Melanocyte of skin (primary cell): Measurements from ENCODE around the gene SLC52A1. TPM values are rescaled to one million over a fixed set of nuclear protein-coding genes. Genes with fewer than 3 reads are reported as not detected.

Source experiments
- total RNA-seq, 2 donors: library from RNA; depleted of rRNA; stranded (reverse); fragments of >200 nt; gene quantifications; 2 replicates each; pipeline ENCODE4 v1.2.3, GENCODE V29; 2012

Gene SLC52A1
- total RNA-seq: not detected

DNA sequence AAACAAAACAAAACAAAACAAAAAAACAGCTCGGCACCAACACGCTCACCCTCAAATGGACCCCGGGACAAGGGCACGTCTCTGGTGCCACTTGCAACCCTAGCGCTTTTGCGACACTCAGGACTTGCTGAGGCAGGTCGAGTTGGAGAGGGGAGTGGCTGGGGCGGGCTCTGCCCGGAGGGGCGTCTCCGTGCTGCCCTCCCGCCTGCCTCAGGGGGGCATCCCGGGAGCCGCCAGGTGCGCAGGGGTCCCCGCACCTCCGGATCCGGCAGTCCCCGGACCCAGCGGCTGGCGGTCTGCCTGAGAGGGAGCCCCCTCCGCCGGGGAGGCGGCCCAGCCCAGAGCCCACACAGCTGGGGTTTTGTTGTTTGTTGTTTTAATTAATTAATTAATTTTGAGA, at the start of gene SLC52A1:
SLC52A1 (minus strand) TSS at position 112 of the 400 bp plus-strand sequence. CDS start 820 bp downstream, outside the sequence.

DNA sequence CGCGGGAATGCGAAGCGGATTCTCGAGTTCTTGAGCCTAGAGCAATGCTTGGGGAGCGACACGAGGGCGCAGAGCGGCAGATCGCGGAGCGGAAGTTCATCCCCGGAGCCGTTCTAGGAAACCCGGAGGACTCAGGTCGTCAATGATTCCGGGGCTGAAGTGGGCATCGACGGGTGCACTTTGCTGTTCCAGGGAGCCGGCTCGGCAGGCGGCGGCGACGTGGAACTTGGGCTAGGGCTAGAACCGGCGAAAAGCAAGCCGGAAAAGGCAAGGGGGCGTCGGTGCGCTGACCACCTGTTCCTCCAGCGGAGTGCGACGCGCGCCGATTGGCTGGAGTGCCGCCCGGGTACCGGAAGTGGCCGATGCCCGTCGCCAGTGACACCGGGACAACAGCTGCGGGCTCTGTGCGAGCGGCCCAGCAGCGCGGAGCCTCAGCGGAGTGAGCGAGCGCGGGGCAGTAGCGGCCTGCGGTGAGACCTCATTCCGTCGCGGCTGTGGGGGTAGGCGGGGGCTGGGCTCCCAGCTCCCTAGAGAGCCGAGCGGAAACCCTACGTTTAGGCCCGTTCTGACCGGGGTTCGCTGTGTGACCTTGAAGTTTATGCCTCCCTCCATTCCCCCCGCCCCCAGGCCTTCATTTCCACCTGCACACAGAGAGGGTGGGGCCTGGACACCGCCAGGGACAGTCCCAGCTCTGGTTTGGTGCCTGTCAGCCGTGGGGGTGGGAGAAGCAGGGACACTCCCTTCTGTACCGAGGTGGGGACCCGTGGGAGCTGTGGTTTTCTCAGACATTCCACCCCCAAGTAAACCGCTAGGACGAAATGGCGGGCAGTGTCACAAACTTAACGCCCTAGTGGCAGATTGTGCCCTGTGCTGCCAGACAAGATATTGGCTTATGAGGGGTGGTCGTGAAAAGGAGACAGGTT, 43.1 kb upstream of the SLC52A1 start, which contains the start of gene ZFP3:
ZFP3 (plus strand) TSS at position 362 of the 923 bp plus-strand sequence. CDS start 13,038 bp downstream, outside the sequence.

DNA sequence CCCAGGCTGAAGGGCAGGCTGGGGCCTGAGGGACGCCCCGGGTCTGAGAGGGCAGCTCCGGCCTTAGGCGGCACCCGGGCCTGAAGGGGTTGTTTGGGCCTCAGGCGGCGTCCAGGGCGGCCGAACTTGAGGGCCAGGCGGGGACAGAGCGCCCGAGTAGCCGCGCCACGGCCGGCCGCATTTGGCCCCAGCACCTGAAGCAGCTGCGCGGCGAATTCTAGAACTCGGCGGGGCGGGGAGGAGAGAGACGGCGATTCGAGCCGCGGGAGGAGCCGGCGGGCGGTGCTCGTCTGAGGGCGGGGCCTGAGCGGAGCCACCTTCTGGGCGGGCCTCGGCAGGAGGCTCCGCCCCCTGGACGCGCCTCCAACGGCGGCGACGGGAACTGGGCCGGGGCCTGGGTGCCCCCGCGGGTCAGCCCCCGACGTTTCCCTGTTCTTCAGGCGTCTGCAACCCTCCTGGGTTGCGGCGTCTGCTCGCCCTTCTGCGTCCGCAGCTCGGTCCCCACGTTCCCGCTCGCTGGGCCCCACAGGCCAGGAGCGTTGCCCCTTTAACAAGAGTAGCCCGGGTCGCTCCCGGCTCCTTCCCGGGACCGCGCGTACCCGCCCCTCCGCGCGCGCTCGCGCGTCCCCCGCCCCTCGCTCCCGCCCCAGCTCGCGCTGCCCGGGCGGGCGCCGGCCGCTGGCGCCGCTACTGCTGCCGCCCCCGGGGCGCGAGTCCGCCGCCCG, 37.8 kb downstream of the SLC52A1 start, which contains the start of the genes INCA1 and KIF1C:
INCA1 (minus strand) TSS at position 221 of the 725 bp plus-strand sequence. CDS start 3,085 bp downstream, outside the sequence.
KIF1C (plus strand) TSS at position 649 of the 725 bp plus-strand sequence. CDS start 2,297 bp downstream, outside the sequence.

DNA sequence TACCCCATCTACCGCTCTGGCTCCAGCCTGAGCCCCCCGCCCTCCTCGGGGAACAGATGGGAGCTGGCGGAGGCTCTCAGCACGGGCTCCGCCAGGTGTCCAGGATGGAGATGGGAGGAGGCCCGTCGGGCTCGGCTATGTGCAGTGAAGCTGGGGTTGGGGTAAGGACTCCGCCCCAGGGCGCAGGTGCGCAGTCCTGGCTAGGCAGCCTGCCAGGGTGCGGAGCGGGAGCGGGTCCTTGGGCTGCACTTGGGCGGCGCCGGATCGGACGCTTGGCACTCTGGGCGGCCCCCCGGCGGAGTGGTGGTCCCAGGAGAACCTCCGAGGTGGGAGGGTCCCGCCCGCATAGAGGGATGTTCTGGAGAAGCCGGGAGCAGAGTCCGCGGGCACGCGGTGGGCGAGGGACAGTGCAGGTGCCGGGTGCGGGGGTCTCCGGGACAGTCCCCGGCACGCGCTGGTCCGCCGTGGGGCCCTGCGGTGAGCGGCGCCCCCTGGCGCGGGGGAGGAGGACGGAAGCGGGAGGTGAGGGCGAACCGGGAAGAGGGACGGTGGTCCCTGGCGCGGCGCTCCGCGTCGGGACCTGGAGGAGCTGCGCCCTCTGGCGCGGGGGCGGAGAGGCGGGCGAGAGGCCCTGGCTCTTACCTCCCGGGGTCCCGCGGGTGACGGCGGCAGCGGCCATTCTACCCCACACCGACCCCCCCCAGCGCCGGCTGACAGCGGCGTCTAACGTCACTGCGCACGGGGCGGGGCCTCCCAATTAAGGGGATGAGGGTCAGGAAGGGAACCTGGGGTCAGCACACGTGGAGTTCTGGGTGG, 48.1 kb downstream of the SLC52A1 start, which contains the start of gene CAMTA2:
CAMTA2 (minus strand) TSS at position 725 of the 816 bp plus-strand sequence. CDS start 1,453 bp downstream, outside the sequence.

Other genes starting within 250 kb of the SLC52A1 start
- not detected for gene VMO1, start 249.1 kb downstream of the SLC52A1 start, total RNA-seq
- gene GLTPD2, start 246.5 kb downstream of the SLC52A1 start, total RNA-seq: not detected
- gene PSMB6, start 239.3 kb downstream of the SLC52A1 start, total RNA-seq: 100 to 1,000 TPM; 137 to 165 TPM
- gene PLD2, start 228.3 kb downstream of the SLC52A1 start, total RNA-seq: 10 to 100 TPM in 1 of 2 donors, 1 to 10 TPM in 1; 8.9 to 10.3 TPM
- gene MINK1, start 202.1 kb downstream of the SLC52A1 start, total RNA-seq: 10 to 100 TPM; 37.6 to 40.6 TPM
- gene C17orf107, start 135.9 kb downstream of the SLC52A1 start, total RNA-seq: under 1 TPM in 1 of 2 donors, not detected in 1; 0.69 TPM
- under 1 TPM in 1 of 2 donors, not detected in 1; 0.69 TPM for gene CHRNE, start 132.3 kb downstream of the SLC52A1 start, total RNA-seq
- gene GP1BA, start 103.1 kb downstream of the SLC52A1 start, total RNA-seq: not detected
- gene SLC25A11, start 95.4 kb downstream of the SLC52A1 start, total RNA-seq: 100 to 1,000 TPM in 1 of 2 donors, 10 to 100 TPM in 1; 92.9 to 111 TPM
- gene RNF167, start 95.2 kb downstream of the SLC52A1 start, total RNA-seq: 10 to 100 TPM; 32.0 to 42.0 TPM
- gene PFN1, start 86.9 kb downstream of the SLC52A1 start, total RNA-seq: 100 to 1,000 TPM; 444 to 707 TPM
- 1 to 10 TPM; 2.7 to 5.5 TPM for gene ENO3, start 84.3 kb downstream of the SLC52A1 start, total RNA-seq
- 10 to 100 TPM; 22.4 to 30.0 TPM for gene SPAG7, start 67.6 kb downstream of the SLC52A1 start, total RNA-seq
- gene CAMTA2, start 47.8 kb downstream of the SLC52A1 start, total RNA-seq: 10 to 100 TPM in 1 of 2 donors, 1 to 10 TPM in 1; 9.0 to 20.0 TPM
- gene INCA1, start 37.9 kb downstream of the SLC52A1 start, total RNA-seq: under 1 TPM; under 0.01 to 0.69 TPM
- gene KIF1C, start 37.5 kb downstream of the SLC52A1 start, total RNA-seq: 10 to 100 TPM; 25.1 to 29.6 TPM
- gene ZFP3, start 43.0 kb upstream of the SLC52A1 start, total RNA-seq: 1 to 10 TPM in 1 of 2 donors, under 1 TPM in 1; 0.67 to 1.7 TPM
- gene ZNF232, start 76.5 kb upstream of the SLC52A1 start, total RNA-seq: 1 to 10 TPM; 5.2 to 8.7 TPM
- not detected for gene USP6, start 80.6 kb upstream of the SLC52A1 start, total RNA-seq
- 10 to 100 TPM; 11.4 to 14.3 TPM for gene ZNF594, start 156.4 kb upstream of the SLC52A1 start, total RNA-seq
- not detected for gene SCIMP, start 199.4 kb upstream of the SLC52A1 start, total RNA-seq
- 10 to 100 TPM; 35.4 to 35.6 TPM for gene RABEP1, start 246.9 kb upstream of the SLC52A1 start, total RNA-seq